ENCODE results near the gene S100A6.

DNA sequence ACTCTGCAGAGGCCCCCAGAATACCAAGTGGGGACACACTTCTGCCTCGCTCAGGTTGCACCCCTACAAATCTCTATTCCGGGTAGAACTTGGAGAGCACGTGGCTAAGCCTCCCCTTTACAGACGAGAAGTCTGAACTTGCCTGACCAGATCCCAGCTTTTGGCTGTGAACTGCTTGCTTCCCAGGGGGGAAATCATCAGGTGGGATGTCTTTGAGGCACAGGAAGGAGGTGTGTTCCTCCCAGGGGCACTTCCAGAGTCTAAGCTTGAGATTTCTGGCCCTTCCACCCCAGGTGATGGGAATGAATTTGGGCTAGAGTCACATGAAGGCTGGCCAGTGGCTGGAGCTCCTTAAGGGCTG, 14.6 kb upstream of the S100A6 start:
- TF ChIP-seq, protein P1, sequence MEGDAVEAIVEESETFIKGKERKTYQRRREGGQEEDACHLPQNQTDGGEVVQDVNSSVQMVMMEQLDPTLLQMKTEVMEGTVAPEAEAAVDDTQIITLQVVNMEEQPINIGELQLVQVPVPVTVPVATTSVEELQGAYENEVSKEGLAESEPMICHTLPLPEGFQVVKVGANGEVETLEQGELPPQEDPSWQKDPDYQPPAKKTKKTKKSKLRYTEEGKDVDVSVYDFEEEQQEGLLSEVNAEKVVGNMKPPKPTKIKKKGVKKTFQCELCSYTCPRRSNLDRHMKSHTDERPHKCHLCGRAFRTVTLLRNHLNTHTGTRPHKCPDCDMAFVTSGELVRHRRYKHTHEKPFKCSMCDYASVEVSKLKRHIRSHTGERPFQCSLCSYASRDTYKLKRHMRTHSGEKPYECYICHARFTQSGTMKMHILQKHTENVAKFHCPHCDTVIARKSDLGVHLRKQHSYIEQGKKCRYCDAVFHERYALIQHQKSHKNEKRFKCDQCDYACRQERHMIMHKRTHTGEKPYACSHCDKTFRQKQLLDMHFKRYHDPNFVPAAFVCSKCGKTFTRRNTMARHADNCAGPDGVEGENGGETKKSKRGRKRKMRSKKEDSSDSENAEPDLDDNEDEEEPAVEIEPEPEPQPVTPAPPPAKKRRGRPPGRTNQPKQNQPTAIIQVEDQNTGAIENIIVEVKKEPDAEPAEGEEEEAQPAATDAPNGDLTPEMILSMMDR (conservative IDR thresholded peaks at IDR 0.05 in 1 of 2, IDR thresholded peaks at IDR 0.05 in 1 of 2; ENCODE audit: extremely low read depth in 1 of 2, insufficient read depth in 1 of 2, low read depth in 1 of 2, low read length in 2 of 2) = no peak
- no peak for TF ChIP-seq EZH2 (IDR thresholded peaks at IDR 0.05; ENCODE audit: borderline replicate concordance, low read length)

Data from mammary epithelial cell (primary cell).